SK-N-SH treated with all-trans-retinoic acid at 6 μM for 48 hours (cell line): Measurements from ENCODE around the gene GPC6.

Experiments
- ATAC-seq: fragments of 200-7000 bp; cut with Tn5 transposase; 3 replicates; pipeline ENCODE4 v1.9.1; 2020; ENCODE audit warnings: mild to moderate bottlenecking, moderate library complexity
- ARNTL ChIP-seq: fragments of 450-650 bp; formaldehyde crosslinking; IDR thresholded peaks from 2 replicates; pipeline ENCODE4 v1.5.0; 2020; ENCODE audit warnings: low read depth, mild to moderate bottlenecking, moderate library complexity, borderline replicate concordance
- CSDC2 ChIP-seq: fragments of 250-450 bp; sonication (Bioruptor Pico); IDR thresholded peaks from 2 replicates; pipeline ENCODE4 v1.5.0; 2020; ENCODE audit warnings: mild to moderate bottlenecking, moderate library complexity
- CSRNP3 ChIP-seq: fragments of 250-450 bp; sonication (Bioruptor Pico); IDR thresholded peaks from 2 replicates; pipeline ENCODE4 v1.5.1; 2021; ENCODE audit warnings: mild to moderate bottlenecking, moderate library complexity
- ESRRG ChIP-seq: fragments of 250-450 bp; sonication (Bioruptor Pico); IDR thresholded peaks from 2 replicates; pipeline ENCODE4 v1.6.1; 2021; ENCODE audit warnings: mild to moderate bottlenecking
- GLIS3 ChIP-seq: fragments of 250-450 bp; sonication (Bioruptor Pico); IDR thresholded peaks from 2 replicates; pipeline ENCODE4 v1.5.0; 2020; ENCODE audit warnings: mild to moderate bottlenecking, moderate library complexity
- ISL1 ChIP-seq: fragments of 250-450 bp; sonication (Bioruptor Pico); IDR thresholded peaks from 2 replicates; pipeline ENCODE4 v2.1.2; 2022; ENCODE audit warnings: mild to moderate bottlenecking, moderate library complexity
- PATZ1 ChIP-seq: fragments of 250-450 bp; sonication (Bioruptor Pico); IDR thresholded peaks from 2 replicates; pipeline ENCODE4 v1.8.0; 2020; ENCODE audit warnings: mild to moderate bottlenecking, moderate library complexity, borderline replicate concordance
- PPARA ChIP-seq: fragments of 250-450 bp; sonication (Bioruptor Pico); IDR thresholded peaks from 2 replicates; pipeline ENCODE4 v1.5.0; 2020; ENCODE audit warnings: mild to moderate bottlenecking, borderline replicate concordance
- SNAI2 ChIP-seq: fragments of 250-450 bp; sonication (Bioruptor Pico); IDR thresholded peaks from 2 replicates; pipeline ENCODE4 v1.5.0; 2020; ENCODE audit warnings: mild to moderate bottlenecking, moderate library complexity
- TCF4 ChIP-seq: fragments of 250-450 bp; sonication (Bioruptor Pico); IDR thresholded peaks from 2 replicates; pipeline ENCODE4 v1.8.0; 2021; ENCODE audit warnings: mild to moderate bottlenecking, moderate library complexity, borderline replicate concordance
- TOX ChIP-seq: fragments of 250-450 bp; sonication (Bioruptor Pico); IDR thresholded peaks from 2 replicates; pipeline ENCODE4 v1.8.0; 2021; ENCODE audit warnings: mild to moderate bottlenecking, moderate library complexity, borderline replicate concordance
- ZC3H10 ChIP-seq: fragments of 250-450 bp; sonication (Bioruptor Pico); IDR thresholded peaks from 2 replicates; pipeline ENCODE4 v1.5.1; 2021; ENCODE audit warnings: mild to moderate bottlenecking, moderate library complexity
- ZFP3 ChIP-seq: fragments of 250-450 bp; sonication (Bioruptor Pico); IDR thresholded peaks from 2 replicates; pipeline ENCODE4 v1.5.0; 2020; ENCODE audit warnings: mild to moderate bottlenecking, moderate library complexity
- ZFP30 ChIP-seq: fragments of 450-650 bp; formaldehyde crosslinking; IDR thresholded peaks from 2 replicates; pipeline ENCODE4 v1.5.0; 2022; ENCODE audit warnings: mild to moderate bottlenecking, moderate library complexity
- ZNF565 ChIP-seq: fragments of 450-650 bp; formaldehyde crosslinking; conservative IDR thresholded peaks from 2 replicates; pipeline ENCODE4 v1.5.0; 2020; ENCODE audit warnings: low read depth, mild to moderate bottlenecking, moderate library complexity
- ZNF70 ChIP-seq: fragments of 450-650 bp; formaldehyde crosslinking; IDR thresholded peaks from 2 replicates; pipeline ENCODE4 v1.5.0; 2020; ENCODE audit warnings: mild to moderate bottlenecking, moderate library complexity
- ZNF8 ChIP-seq: fragments of 450-650 bp; formaldehyde crosslinking; IDR thresholded peaks from 2 replicates; pipeline ENCODE4 v1.5.0; 2020; ENCODE audit warnings: mild to moderate bottlenecking, moderate library complexity
- TF ChIP-seq, protein P1 (sequence below): fragments of 250-450 bp; sonication (Bioruptor Pico); IDR thresholded peaks from 2 replicates; pipeline ENCODE4 v1.5.1; 2020; ENCODE audit warnings: low read depth, mild to moderate bottlenecking, moderate library complexity
- TF ChIP-seq, protein P2 (sequence below): fragments of 250-450 bp; sonication (Bioruptor Pico); IDR thresholded peaks from 2 replicates; pipeline ENCODE4 v1.5.0; 2020; ENCODE audit warnings: mild to moderate bottlenecking, moderate library complexity

GPC6 gene

DNA sequence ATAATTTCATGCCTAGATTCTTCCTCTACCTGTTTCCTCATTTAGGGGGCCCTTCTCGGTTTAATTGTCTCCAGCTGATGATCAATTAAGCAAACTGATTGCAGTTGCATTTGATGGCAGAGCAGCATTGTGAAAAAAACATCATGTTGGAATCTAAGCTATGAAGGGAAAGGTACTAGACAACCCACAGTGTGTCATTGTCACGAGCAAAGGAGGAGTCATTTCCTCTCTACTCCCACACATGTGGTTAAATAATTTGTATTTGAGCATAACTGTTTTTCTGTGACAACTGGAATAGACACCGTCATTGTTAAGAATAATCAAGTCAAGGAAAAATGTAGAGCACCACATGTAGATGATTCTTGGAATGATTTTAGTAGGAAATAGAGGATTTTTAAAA is 1012.5 kb downstream of the GPC6 start:
- TF ChIP-seq ZFP30: no peak
- no peak for TF ChIP-seq ESRRG (CRISPR knock-in tag)
- no peak for TF ChIP-seq GLIS3 (CRISPR knock-in tag)
- no peak for TF ChIP-seq CSDC2
- no peak for TF ChIP-seq ZC3H10 (CRISPR knock-in tag)
- TF ChIP-seq CSRNP3 (CRISPR knock-in tag): no peak
- no peak for ATAC-seq

DNA sequence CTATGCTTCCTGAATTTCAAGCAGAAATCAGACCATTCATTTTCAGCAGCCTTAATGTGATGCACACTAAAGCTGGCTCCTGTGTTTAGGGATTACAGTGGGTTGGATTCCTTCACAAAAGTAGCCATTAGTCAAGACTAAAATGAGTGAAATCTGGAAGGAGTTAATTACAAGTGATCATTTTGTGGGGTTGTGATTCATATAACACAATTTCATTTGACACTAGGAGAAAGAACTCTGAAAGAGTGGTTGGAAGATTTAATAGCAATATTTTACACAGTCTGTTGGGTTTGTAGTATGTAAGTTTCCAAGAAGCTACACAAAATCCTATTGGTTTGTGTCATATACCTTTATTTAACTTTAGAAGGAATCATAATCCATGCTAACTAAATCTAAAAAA is 1015.9 kb downstream of the GPC6 start:
- no peak for ATAC-seq
- TF ChIP-seq ZNF8 (CRISPR knock-in tag) (no peak), PPARA (no peak), ISL1 (CRISPR knock-in tag) (no peak), CSDC2 (no peak), TCF4 (no peak), SNAI2 (CRISPR knock-in tag) (no peak), CSRNP3 (CRISPR knock-in tag) (no peak)
- TF ChIP-seq, protein P1, sequence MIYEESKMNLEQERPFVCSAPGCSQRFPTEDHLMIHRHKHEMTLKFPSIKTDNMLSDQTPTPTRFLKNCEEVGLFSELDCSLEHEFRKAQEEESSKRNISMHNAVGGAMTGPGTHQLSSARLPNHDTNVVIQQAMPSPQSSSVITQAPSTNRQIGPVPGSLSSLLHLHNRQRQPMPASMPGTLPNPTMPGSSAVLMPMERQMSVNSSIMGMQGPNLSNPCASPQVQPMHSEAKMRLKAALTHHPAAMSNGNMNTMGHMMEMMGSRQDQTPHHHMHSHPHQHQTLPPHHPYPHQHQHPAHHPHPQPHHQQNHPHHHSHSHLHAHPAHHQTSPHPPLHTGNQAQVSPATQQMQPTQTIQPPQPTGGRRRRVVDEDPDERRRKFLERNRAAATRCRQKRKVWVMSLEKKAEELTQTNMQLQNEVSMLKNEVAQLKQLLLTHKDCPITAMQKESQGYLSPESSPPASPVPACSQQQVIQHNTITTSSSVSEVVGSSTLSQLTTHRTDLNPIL: no peak

GRCh38 chr13:94243551-94243950 is 1016.9 kb downstream of the GPC6 start:
- peak; percentile 53; the same call in 2 of the 3 replicates for ATAC-seq
- no peak for TF ChIP-seq ZNF70 (CRISPR knock-in tag)

DNA sequence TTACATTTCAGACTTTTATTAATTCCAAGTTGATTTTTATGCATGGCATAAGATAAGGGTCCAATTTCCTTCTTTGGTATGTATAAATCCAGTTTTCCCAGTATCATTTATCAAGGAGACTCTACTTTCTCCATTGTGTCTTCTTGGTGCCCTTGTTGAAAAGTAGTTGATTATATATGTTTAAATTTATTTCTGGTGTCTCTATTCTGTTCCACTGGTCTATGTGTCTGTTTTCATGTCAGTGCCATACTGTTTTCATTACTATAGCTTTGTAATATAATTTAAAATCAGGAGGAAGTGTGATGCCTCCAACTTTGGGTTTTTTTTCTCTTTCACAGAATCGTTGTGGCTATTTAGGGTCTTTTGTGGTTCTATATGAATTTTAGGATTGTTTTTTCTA is 1019.9 kb downstream of the GPC6 start:
- no peak for ATAC-seq
- TF ChIP-seq TOX (CRISPR knock-in tag) (no peak), ZNF8 (CRISPR knock-in tag) (no peak), PATZ1 (CRISPR knock-in tag) (no peak), GLIS3 (CRISPR knock-in tag) (no peak), CSRNP3 (CRISPR knock-in tag) (no peak), ZNF70 (CRISPR knock-in tag) (no peak), SNAI2 (CRISPR knock-in tag) (no peak)
- TF ChIP-seq, protein P2, sequence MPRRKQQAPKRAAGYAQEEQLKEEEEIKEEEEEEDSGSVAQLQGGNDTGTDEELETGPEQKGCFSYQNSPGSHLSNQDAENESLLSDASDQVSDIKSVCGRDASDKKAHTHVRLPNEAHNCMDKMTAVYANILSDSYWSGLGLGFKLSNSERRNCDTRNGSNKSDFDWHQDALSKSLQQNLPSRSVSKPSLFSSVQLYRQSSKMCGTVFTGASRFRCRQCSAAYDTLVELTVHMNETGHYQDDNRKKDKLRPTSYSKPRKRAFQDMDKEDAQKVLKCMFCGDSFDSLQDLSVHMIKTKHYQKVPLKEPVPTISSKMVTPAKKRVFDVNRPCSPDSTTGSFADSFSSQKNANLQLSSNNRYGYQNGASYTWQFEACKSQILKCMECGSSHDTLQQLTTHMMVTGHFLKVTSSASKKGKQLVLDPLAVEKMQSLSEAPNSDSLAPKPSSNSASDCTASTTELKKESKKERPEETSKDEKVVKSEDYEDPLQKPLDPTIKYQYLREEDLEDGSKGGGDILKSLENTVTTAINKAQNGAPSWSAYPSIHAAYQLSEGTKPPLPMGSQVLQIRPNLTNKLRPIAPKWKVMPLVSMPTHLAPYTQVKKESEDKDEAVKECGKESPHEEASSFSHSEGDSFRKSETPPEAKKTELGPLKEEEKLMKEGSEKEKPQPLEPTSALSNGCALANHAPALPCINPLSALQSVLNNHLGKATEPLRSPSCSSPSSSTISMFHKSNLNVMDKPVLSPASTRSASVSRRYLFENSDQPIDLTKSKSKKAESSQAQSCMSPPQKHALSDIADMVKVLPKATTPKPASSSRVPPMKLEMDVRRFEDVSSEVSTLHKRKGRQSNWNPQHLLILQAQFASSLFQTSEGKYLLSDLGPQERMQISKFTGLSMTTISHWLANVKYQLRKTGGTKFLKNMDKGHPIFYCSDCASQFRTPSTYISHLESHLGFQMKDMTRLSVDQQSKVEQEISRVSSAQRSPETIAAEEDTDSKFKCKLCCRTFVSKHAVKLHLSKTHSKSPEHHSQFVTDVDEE (CRISPR knock-in tag): no peak

GRCh38 chr13:94247890-94248289 is 1021.3 kb downstream of the GPC6 start:
- no peak for ATAC-seq
- TF ChIP-seq ZNF565 (CRISPR knock-in tag) (no peak), CSDC2 (no peak), ARNTL (CRISPR knock-in tag) (no peak), GLIS3 (CRISPR knock-in tag) (no peak), ZFP3 (CRISPR knock-in tag) (no peak), SNAI2 (CRISPR knock-in tag) (no peak), ISL1 (CRISPR knock-in tag) (no peak)
- TF ChIP-seq, protein P2 (CRISPR knock-in tag): no peak
- TF ChIP-seq, protein P1: no peak
